Hepatocyte (in vitro differentiated cells): ENCODE data around the gene CERS1.

Experiments used
- CTCF ChIP-seq: fragments of 200-600 bp; sonication (generic); IDR thresholded peaks from 2 replicates; pipeline ENCODE4 v1.5.1; 2016; ENCODE audit warnings: antibody characterized with exemption, mild to moderate bottlenecking; ENCODE audit not compliant: poor library complexity
- EZH2 ChIP-seq: fragments of 200-600 bp; sonication (generic); IDR thresholded peaks from 2 replicates; pipeline ENCODE4 v1.6.1; 2016; ENCODE audit warnings: antibody characterized with exemption, mild to moderate bottlenecking, borderline replicate concordance
- EZH2phosphoT487 ChIP-seq: fragments of 200-600 bp; sonication (generic); IDR thresholded peaks from one replicate; pipeline ENCODE4 v1.6.1; 2018; ENCODE audit warnings: antibody characterized with exemption, mild to moderate bottlenecking, low read depth, moderate library complexity; ENCODE audit not compliant: unreplicated experiment, severe bottlenecking

- TF ChIP-seq CTCF (no peak), EZH2phosphoT487 (no peak), EZH2 (no peak)
Measured at GRCh38 chr19:18852648-18853047, 43.3 kb downstream of the CERS1 start.
